HG03457 (cell line): ENCODE data around the gene TNFRSF6B.

ENCODE experiments used
- ATAC-seq: cut with Tn5 transposase; IDR thresholded peaks from one replicate; pipeline ENCODE4 v1.9.1; 2021; ENCODE audit warnings: moderate number of reproducible peaks; ENCODE audit not compliant: unreplicated experiment

TNFRSF6B gene

GRCh38 chr20:63746751-63747315, 50.4 kb downstream of the TNFRSF6B start:
- no peak for ATAC-seq

DNA sequence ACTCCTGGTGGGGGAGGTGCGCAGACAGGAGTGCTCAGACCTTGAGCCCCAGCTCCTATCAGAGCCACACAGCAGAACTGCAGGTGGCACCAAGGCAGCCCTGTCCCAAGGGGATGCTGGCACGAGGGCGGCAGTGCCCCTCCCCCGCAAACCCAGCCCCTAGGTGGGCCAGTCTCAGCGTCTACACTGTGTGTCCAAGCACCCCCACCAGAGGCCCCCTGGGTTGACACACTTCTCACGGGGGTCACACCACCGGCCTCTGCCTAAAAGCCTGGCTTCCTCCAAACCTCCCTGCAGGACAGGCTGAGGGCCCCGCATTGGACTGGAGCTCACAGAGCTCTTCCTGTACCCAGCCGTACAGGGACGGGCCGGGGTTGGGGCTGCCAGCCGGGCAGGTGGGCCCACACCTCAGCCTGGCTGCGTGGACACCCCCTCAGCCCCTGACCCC, 51.2 kb downstream of the TNFRSF6B start:
- ATAC-seq, result no peak
